SH-SY5Y (cell line): ENCODE measurements around the gene B4GALT5.

Experiments
- GATA2 ChIP-seq: IDR thresholded peaks from 2 replicates; pipeline ENCODE4 v1.6.1; 2011; ENCODE audit warnings: mild to moderate bottlenecking, low read depth, low read length
- GATA3 ChIP-seq: IDR thresholded peaks from 2 replicates; pipeline ENCODE4 v1.6.1; 2011; ENCODE audit warnings: low read depth, mild to moderate bottlenecking, low read length, moderate library complexity

GRCh38 chr20:49616154-49617007 is 97.3 kb downstream of the B4GALT5 start:
- no peak for TF ChIP-seq GATA2
- TF ChIP-seq GATA3, result no peak
